ENCODE data around the gene TFCP2. TPM values are rescaled to one million over a fixed set of nuclear protein-coding genes. Genes with fewer than 3 reads are reported as not detected.

The TFCP2 gene
- total and polyA plus RNA-seq, 10 donors: 10.2 to 33.1 (median 24.0) TPM

DNA sequence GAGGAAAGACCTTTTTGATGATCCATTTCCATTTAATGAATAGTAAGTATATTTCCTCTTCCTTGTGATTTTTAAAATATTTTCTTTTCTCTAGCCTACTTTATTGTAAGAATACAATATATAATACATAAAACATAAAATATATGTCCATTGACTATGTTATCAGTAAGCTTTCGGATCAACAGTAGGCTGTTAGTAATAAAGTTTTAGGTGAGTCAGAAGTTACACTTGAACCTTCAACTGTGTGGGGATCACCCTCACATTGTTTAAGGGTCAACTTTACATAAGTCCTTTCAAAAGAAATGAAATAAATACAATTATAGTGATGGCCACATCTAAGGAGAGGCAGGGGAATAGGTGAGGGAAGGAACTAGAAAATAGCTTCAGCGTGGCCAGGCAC lies 5.0 kb upstream of the TFCP2 start:
- intact Hi-C loops (cut with DNase I; ENCODE audit: low total_unique reads): no loop called here
- Histone ChIP-seq H3K27me3 (replicated peaks in 1 of 7) (no peaks in the 10 kb centered on the region), H3K27ac (no peak overlapping the region), H3K9me3 (no peaks in the 10 kb centered on the region), H3K36me3 (no peaks in the 10 kb centered on the region), H3K4me1 (peaks cover 0 to 13% (median 8%) of the 10 kb centered on the region in 6 donors), H3K4me3 (no peak overlapping the region)
- WGBS, 5 donors: 89 to 98% (median 91%) methylated on average over 2 of the region's 2 CpGs
- DNase-seq: no peak
- no peak for TF ChIP-seq POLR2AphosphoS5 (IDR thresholded peaks at IDR 0.05)
- no peak for TF ChIP-seq CTCF (IDR thresholded peaks at IDR 0.05 in 8 of 11, conservative IDR thresholded peaks at IDR 0.05 in 3 of 11)
- no peak for TF ChIP-seq POLR2A (IDR thresholded peaks at IDR 0.05)

DNA sequence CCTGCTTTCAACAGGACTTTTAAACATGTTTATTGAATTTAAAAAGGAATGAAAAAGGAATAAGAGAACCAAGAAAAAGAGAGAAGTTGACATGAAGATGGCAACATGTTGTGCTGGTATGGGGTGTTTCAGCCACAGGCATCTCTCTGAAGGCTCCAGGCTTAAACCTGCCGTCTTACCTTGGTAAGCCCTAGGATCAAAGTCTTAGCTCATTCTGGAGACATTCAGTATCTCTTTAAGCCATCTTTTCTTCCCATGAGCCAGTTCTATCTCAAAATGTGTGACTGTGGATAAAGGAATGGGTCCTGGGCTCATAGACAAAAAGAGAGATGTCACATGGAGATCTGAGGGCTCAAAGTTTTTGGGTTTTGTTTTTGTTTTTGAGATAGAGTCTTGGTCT lies 1.6 kb upstream of the TFCP2 start:
- peak overlapping the region in 2 of 8 donors; percentile 94 to 96 for H3K27ac ChIP-seq
- no peak for DNase-seq
- H3K4me3 ChIP-seq: no peak overlapping the region
- TF ChIP-seq POLR2A (IDR thresholded peaks at IDR 0.05) (no peak), CTCF (IDR thresholded peaks at IDR 0.05 in 8 of 11, conservative IDR thresholded peaks at IDR 0.05 in 3 of 11) (no peak), POLR2AphosphoS5 (IDR thresholded peaks at IDR 0.05) (no peak)
- H3K4me1 ChIP-seq: peaks cover 15 to 41% (median 33%) of the 10 kb centered on the region in 6 donors
- no peaks in the 10 kb centered on the region for H3K9me3 ChIP-seq
- H3K36me3 ChIP-seq: peaks cover 0 to under 1% (median 0%) of the 10 kb centered on the region in 6 donors
- 82 to 90% (median 85%) methylated on average over 1 of the region's 1 CpG for WGBS, 5 donors
- no peaks in the 10 kb centered on the region for H3K27me3 ChIP-seq (replicated peaks in 1 of 7)
- intact Hi-C loops (cut with DNase I; ENCODE audit: low total_unique reads): no loop called here

DNA sequence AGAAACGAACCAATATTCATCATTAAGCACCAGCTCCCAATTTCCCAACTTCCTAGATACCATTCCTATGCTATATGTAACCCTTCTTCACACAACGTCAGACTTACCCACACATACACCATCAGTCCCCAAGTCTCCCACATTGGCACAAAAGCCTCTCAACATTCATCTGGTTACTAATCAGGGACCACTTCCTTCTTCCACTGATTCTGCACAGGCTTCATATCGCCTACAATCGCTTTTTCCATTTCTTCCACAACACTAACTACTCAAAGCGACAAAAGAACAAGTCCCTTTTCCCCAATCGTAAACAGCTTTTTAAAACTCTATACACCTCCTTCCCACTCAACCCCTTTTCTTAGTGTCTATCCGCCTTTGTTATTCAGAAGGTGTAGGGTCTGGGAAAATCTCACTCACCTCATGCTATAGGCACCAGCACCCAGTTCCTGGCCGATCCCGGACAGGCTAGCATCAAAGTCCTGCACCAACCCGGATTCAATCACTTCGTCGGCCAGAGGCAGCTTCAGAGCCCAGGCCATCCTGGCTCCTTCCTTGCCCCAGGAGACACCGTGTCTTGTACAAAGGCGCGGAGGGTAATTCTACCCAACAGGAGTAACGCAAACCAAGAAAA lies 936 bp downstream of the TFCP2 start:
- peaks cover 15 to 65% (median 39%) of the 10 kb centered on the region in 6 donors for H3K4me1 ChIP-seq
- peaks cover 0 to 14% (median 0%) of the 10 kb centered on the region in 6 donors for H3K36me3 ChIP-seq
- WGBS, 5 donors: 3 to 5% (median 4%) methylated on average over 16 of the region's 16 CpGs
- intact Hi-C loops (cut with DNase I; ENCODE audit: low total_unique reads): no loop called here
- no peaks in the 10 kb centered on the region for H3K9me3 ChIP-seq
- H3K27ac ChIP-seq: peak overlapping the region; percentile 92 to 99 (median 96)
- H3K27me3 ChIP-seq (replicated peaks in 1 of 7): no peaks in the 10 kb centered on the region
- H3K4me3 ChIP-seq: peak overlapping the region; percentile 57 to 92 (median 74)
- TF ChIP-seq POLR2AphosphoS5 (IDR thresholded peaks at IDR 0.05) (no peak), POLR2A (IDR thresholded peaks at IDR 0.05) (no peak), CTCF (IDR thresholded peaks at IDR 0.05 in 8 of 11, conservative IDR thresholded peaks at IDR 0.05 in 3 of 11) (no peak)
- DNase-seq: no peak

DNA sequence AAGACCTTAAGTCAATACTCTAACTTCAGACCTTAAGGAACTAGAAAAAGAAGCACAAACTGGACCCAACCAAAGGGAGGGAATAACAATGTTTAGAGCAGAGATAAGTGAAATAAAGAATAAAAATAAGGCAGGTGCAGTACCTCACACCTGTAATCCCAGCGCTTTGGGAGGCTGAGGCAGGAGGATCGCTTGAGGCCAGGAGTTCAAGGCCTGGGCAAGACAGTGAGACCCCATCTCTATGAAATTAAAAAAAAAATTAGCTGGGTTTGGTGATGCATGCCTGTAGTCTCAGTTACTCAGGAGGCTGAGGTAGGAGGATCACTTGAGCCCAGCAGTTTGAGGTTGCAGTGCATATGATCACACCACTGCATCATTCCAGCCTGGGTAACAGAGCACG lies 9.1 kb downstream of the TFCP2 start:
- no peak for TF ChIP-seq CTCF (IDR thresholded peaks at IDR 0.05 in 8 of 11, conservative IDR thresholded peaks at IDR 0.05 in 3 of 11)
- no peak for TF ChIP-seq POLR2A (IDR thresholded peaks at IDR 0.05)
- no peak for TF ChIP-seq POLR2AphosphoS5 (IDR thresholded peaks at IDR 0.05)
- Histone ChIP-seq H3K36me3 (peaks cover 0 to 28% (median 0%) of the 10 kb centered on the region in 6 donors), H3K27me3 (replicated peaks in 1 of 7) (no peaks in the 10 kb centered on the region), H3K4me3 (no peak overlapping the region), H3K4me1 (peaks cover 0 to 52% (median 6%) of the 10 kb centered on the region in 6 donors), H3K9me3 (no peaks in the 10 kb centered on the region), H3K27ac (no peak overlapping the region)
- 63 to 97% (median 74%) methylated on average over 3 of the region's 3 CpGs for WGBS, 5 donors
- intact Hi-C loops (cut with DNase I; ENCODE audit: low total_unique reads): no loop called here
- no peak for DNase-seq
